HepG2 (cell line): ENCODE results near the gene CD81. TPM values are rescaled to one million over a fixed set of nuclear protein-coding genes. Genes with fewer than 3 reads are reported as not detected.

Experiments
- ARNTL ChIP-seq: sonication (generic); formaldehyde crosslinking; IDR thresholded peaks from 2 replicates; pipeline ENCODE4 v1.4.0; 2020; ENCODE audit warnings: mild to moderate bottlenecking, missing genetic modification reagents
- JARID2 ChIP-seq: sonication (generic); formaldehyde crosslinking; IDR thresholded peaks from 2 replicates; pipeline ENCODE4 v1.8.1; 2023; ENCODE audit warnings: missing genetic modification reagents, inconsistent platforms; ENCODE audit not compliant: insufficient replicate concordance
- ZNF775 ChIP-seq: sonication (generic); formaldehyde crosslinking; IDR thresholded peaks from 2 replicates; pipeline ENCODE4 v1.4.0; 2020; ENCODE audit warnings: missing genetic modification reagents, mild to moderate bottlenecking, moderate library complexity, borderline replicate concordance
- polyA plus RNA-seq, 8 experiments: library from polyadenylated mRNA; depleted of rRNA in 3 of 8; stranded (reverse) in 7 of 8; unstranded in 1 of 8; fragments of >200 nt; fragmentation: Illumina TruSeq in 4 of 8; extraction: Trizol in 4 of 8; gene quantifications; 2 replicates each; pipeline versions ENCODE4 v1.2.1 to v1.2.3, GENCODE V29; 2011 to 2016; ENCODE audit warnings: low read depth in 4 of 8, missing spikeins in 1 of 8, mixed read lengths in 1 of 8; ENCODE audit not compliant: insufficient read depth in 1 of 8
- total RNA-seq, 5 experiments: library from RNA; depleted of rRNA; stranded (reverse); fragments of >200 nt; fragmentation: Illumina TruSeq; extraction: Trizol; gene quantifications; 2 replicates each; pipeline ENCODE4 v1.2.3, GENCODE V29; 2016; ENCODE audit warnings: low read depth in 1 of 5
- TF ChIP-seq, protein P1 (sequence below), 2 experiments: fragments of 450-650 bp in 1 of 2; sonication (generic) in 1 of 2; formaldehyde crosslinking in 1 of 2; IDR thresholded peaks; 2 replicates each; pipeline versions ENCODE4 v1.6.1 to v1.8.0; 2016 to 2022; ENCODE audit warnings: antibody characterized with exemption in 1 of 2, mild to moderate bottlenecking in 1 of 2, missing genetic modification reagents in 1 of 2
- TF ChIP-seq, protein P2 (sequence below): sonication (generic); formaldehyde crosslinking; IDR thresholded peaks from 2 replicates; pipeline ENCODE4 v1.4.0; 2020; ENCODE audit warnings: missing genetic modification reagents, mild to moderate bottlenecking, borderline replicate concordance
- TF ChIP-seq, protein P3 (sequence below): sonication (generic); formaldehyde crosslinking; IDR thresholded peaks from 2 replicates; pipeline ENCODE4 v1.5.0; 2020; ENCODE audit warnings: mild to moderate bottlenecking, missing genetic modification reagents

Gene CD81
- total and polyA plus RNA-seq, 2 of the 13 experiments (the other 11 are each of a cell fraction or from before 2014, with no cell fraction given), result not detected

DNA sequence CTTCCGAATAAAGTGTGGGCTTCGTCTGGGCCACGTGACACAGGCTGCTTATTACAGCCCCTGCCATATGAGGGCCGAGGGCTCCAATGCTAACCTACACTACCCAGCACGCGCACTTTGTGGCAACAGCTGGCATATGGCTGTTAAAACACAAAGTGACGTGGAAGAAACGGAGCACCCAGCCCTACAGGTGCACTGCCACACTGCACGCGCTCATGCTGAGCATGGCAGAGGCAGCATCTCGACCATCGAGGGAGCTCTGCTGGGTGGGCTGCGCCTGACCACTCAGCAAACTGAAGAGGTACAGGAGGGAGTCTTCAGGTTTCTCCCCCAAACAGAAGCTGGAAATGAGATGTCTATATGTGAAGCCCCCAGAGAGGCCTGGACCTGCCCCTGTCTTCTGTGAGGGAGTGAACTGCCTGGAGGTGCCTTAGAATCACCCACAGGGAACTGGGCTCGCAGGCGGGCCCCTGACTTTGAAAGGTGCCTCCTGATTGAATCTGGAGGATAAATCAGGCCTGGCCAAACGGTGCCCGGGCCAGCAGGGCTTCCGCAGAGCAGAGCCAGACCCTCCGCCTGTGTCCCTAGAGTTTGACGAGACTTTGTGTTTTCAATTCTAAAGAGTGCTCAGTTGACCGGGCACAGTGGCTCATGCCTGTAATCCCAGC lies 41.7 kb downstream of the CD81 start (continued):
- TF ChIP-seq ARNTL (CRISPR knock-in tag) (no peak), JARID2 (CRISPR knock-in tag) (no peak), ZNF775 (CRISPR knock-in tag) (no peak)
- TF ChIP-seq, protein P1, sequence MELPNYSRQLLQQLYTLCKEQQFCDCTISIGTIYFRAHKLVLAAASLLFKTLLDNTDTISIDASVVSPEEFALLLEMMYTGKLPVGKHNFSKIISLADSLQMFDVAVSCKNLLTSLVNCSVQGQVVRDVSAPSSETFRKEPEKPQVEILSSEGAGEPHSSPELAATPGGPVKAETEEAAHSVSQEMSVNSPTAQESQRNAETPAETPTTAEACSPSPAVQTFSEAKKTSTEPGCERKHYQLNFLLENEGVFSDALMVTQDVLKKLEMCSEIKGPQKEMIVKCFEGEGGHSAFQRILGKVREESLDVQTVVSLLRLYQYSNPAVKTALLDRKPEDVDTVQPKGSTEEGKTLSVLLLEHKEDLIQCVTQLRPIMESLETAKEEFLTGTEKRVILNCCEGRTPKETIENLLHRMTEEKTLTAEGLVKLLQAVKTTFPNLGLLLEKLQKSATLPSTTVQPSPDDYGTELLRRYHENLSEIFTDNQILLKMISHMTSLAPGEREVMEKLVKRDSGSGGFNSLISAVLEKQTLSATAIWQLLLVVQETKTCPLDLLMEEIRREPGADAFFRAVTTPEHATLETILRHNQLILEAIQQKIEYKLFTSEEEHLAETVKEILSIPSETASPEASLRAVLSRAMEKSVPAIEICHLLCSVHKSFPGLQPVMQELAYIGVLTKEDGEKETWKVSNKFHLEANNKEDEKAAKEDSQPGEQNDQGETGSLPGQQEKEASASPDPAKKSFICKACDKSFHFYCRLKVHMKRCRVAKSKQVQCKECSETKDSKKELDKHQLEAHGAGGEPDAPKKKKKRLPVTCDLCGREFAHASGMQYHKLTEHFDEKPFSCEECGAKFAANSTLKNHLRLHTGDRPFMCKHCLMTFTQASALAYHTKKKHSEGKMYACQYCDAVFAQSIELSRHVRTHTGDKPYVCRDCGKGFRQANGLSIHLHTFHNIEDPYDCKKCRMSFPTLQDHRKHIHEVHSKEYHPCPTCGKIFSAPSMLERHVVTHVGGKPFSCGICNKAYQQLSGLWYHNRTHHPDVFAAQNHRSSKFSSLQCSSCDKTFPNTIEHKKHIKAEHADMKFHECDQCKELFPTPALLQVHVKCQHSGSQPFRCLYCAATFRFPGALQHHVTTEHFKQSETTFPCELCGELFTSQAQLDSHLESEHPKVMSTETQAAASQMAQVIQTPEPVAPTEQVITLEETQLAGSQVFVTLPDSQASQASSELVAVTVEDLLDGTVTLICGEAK (IDR thresholded peaks at IDR 0.05), result no peak
- TF ChIP-seq, protein P1 (CRISPR knock-in tag; IDR thresholded peaks at IDR 0.05), result no peak
- TF ChIP-seq, protein P2, sequence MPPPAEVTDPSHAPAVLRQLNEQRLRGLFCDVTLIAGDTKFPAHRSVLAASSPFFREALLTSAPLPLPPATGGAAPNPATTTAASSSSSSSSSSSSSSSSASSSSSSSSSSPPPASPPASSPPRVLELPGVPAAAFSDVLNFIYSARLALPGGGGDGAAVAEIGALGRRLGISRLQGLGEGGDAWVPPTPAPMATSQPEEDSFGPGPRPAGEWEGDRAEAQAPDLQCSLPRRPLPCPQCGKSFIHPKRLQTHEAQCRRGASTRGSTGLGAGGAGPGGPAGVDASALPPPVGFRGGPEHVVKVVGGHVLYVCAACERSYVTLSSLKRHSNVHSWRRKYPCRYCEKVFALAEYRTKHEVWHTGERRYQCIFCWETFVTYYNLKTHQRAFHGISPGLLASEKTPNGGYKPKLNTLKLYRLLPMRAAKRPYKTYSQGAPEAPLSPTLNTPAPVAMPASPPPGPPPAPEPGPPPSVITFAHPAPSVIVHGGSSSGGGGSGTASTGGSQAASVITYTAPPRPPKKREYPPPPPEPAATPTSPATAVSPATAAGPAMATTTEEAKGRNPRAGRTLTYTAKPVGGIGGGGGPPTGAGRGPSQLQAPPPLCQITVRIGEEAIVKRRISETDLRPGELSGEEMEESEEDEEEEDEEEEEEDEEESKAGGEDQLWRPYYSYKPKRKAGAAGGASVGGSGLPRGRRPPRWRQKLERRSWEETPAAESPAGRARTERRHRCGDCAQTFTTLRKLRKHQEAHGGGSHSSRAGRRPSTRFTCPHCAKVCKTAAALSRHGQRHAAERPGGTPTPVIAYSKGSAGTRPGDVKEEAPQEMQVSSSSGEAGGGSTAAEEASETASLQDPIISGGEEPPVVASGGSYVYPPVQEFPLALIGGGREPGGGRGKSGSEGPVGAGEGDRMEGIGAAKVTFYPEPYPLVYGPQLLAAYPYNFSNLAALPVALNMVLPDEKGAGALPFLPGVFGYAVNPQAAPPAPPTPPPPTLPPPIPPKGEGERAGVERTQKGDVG (CRISPR knock-in tag), result no peak
- TF ChIP-seq, protein P3, sequence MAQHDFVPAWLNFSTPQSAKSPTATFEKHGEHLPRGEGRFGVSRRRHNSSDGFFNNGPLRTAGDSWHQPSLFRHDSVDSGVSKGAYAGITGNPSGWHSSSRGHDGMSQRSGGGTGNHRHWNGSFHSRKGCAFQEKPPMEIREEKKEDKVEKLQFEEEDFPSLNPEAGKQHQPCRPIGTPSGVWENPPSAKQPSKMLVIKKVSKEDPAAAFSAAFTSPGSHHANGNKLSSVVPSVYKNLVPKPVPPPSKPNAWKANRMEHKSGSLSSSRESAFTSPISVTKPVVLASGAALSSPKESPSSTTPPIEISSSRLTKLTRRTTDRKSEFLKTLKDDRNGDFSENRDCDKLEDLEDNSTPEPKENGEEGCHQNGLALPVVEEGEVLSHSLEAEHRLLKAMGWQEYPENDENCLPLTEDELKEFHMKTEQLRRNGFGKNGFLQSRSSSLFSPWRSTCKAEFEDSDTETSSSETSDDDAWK (CRISPR knock-in tag), result no peak
